ENCODE results near the gene DIPK1B. TPM values are rescaled to one million over a fixed set of nuclear protein-coding genes. Genes with fewer than 3 reads are reported as not detected.

Gene DIPK1B
- total and polyA plus RNA-seq, 8 donors = 4.3 to 32.3 (median 6.5) TPM

GRCh38 chr9:136698635-136699246 lies 13.6 kb upstream of the DIPK1B start:
- DNase-seq = no peak
- no peaks in the 10 kb centered on the region for H3K9me3 ChIP-seq
- intact Hi-C loops (cut with DNase I) = no loop called here
- FAIRE-seq = no peak
- H3K27me3 ChIP-seq = no peaks in the 10 kb centered on the region
- ATAC-seq = no peak
- no peak for TF ChIP-seq CTCF (IDR thresholded peaks at IDR 0.05)
- H3K36me3 ChIP-seq = no peaks in the 10 kb centered on the region
- peak overlapping the region; percentile 43 to 76 (median 58) for H3K27ac ChIP-seq
- H3K4me3 ChIP-seq = no peak overlapping the region
- peaks cover 36 to 45% (median 42%) of the 10 kb centered on the region in 3 donors for H3K4me1 ChIP-seq
- 72 to 83% methylated on average over 10 of the region's 11 CpGs for WGBS, 2 donors

GRCh38 chr9:136700304-136700703 lies 12.1 kb upstream of the DIPK1B start:
- TF ChIP-seq CTCF (IDR thresholded peaks at IDR 0.05) = no peak
- WGBS, 2 donors = 86 to 87% methylated on average over 13 of the region's 13 CpGs
- no peaks in the 10 kb centered on the region for H3K27me3 ChIP-seq
- no peak overlapping the region for H3K27ac ChIP-seq
- H3K9me3 ChIP-seq = no peaks in the 10 kb centered on the region
- H3K4me1 ChIP-seq = peaks cover 26 to 29% (median 29%) of the 10 kb centered on the region in 3 donors
- no peak for DNase-seq
- intact Hi-C loops (cut with DNase I) = no loop called here
- no peak for FAIRE-seq
- ATAC-seq = no peak
- H3K4me3 ChIP-seq = no peak overlapping the region
- no peaks in the 10 kb centered on the region for H3K36me3 ChIP-seq

- Histone ChIP-seq H3K27me3 (no peaks in the 10 kb centered on the region), H3K36me3 (no peaks in the 10 kb centered on the region), H3K4me1 (peaks cover 20 to 22% (median 21%) of the 10 kb centered on the region in 3 donors), H3K27ac (no peak overlapping the region), H3K4me3 (no peak overlapping the region), H3K9me3 (no peaks in the 10 kb centered on the region)
- no peak for DNase-seq
- TF ChIP-seq CTCF (IDR thresholded peaks at IDR 0.05) = no peak
- intact Hi-C loops (cut with DNase I) = no loop called here
- WGBS, 2 donors = 62 to 78% methylated on average over 38 of the region's 38 CpGs
- ATAC-seq = no peak
- no peak for FAIRE-seq
Measured at GRCh38 chr9:136700959-136701667, 11.3 kb upstream of the DIPK1B start.

- ATAC-seq (no peak), FAIRE-seq (no peak), DNase-seq (no peak)
- Histone ChIP-seq H3K9me3 (no peaks in the 10 kb centered on the region), H3K27ac (no peak overlapping the region), H3K4me1 (peaks cover 16 to 17% (median 16%) of the 10 kb centered on the region in 3 donors), H3K4me3 (no peak overlapping the region), H3K36me3 (no peaks in the 10 kb centered on the region), H3K27me3 (no peaks in the 10 kb centered on the region)
- WGBS, 2 donors = 67 to 75% methylated on average over 10 of the region's 10 CpGs
- intact Hi-C loops (cut with DNase I) = no loop called here
- TF ChIP-seq CTCF (IDR thresholded peaks at IDR 0.05) = no peak
Measured at GRCh38 chr9:136701668-136702053, 10.7 kb upstream of the DIPK1B start.

All from pancreas (tissue), 10 donors.